H1 (cell line): ENCODE results near the gene FRMPD4.

ENCODE experiments used
- CREB1 ChIP-seq: IDR thresholded peaks from 2 replicates; pipeline ENCODE4 v1.6.1; 2012; ENCODE audit warnings: inconsistent platforms
- EZH2 ChIP-seq: fragments of 200-600 bp; sonication (generic); IDR thresholded peaks from 2 replicates; pipeline ENCODE4 v1.7.1; 2012; ENCODE audit warnings: low read depth, mild to moderate bottlenecking, moderate library complexity, low read length, inconsistent platforms; ENCODE audit not compliant: severe bottlenecking
- JUND ChIP-seq: IDR thresholded peaks from 2 replicates; pipeline ENCODE4 v1.6.1; 2011; ENCODE audit warnings: mild to moderate bottlenecking, improper control_type of control experiment, low read length
- KDM1A ChIP-seq: fragments of 200-600, 300-600 bp; sonication (generic); IDR thresholded peaks from 2 replicates; pipeline ENCODE4 v1.7.1; 2016; ENCODE audit warnings: mild to moderate bottlenecking, low read length, borderline replicate concordance
- MAFK ChIP-seq: IDR thresholded peaks from 2 replicates; pipeline ENCODE4 v1.6.1; 2012; ENCODE audit warnings: low read depth, mild to moderate bottlenecking, improper control_type of control experiment, low read length
- POLR2A ChIP-seq, 2 experiments: IDR thresholded peaks; 1 replicate in 1 of 2; 2 replicates in 1 of 2; pipeline ENCODE4 v1.6.1; 2011; ENCODE audit warnings: low read depth in 2 of 2, low read length in 2 of 2, mild to moderate bottlenecking in 2 of 2; ENCODE audit errors: control extremely low read depth in 1 of 2
- RFX5 ChIP-seq: IDR thresholded peaks from 2 replicates; pipeline ENCODE4 v1.6.1; 2011; ENCODE audit warnings: low read depth, low read length, improper control_type of control experiment, borderline replicate concordance
- SRF ChIP-seq: IDR thresholded peaks from 2 replicates; pipeline ENCODE4 v1.6.1; 2011; ENCODE audit warnings: mild to moderate bottlenecking, low read depth, low read length, moderate library complexity
- TF ChIP-seq, protein P1 (sequence below), 3 experiments: IDR thresholded peaks; 1 replicate in 2 of 3; 2 replicates in 1 of 3; pipeline versions ENCODE4 v1.5.1 to v1.6.1; 2011; ENCODE audit warnings: low read length in 3 of 3, mild to moderate bottlenecking in 3 of 3, inconsistent platforms in 2 of 3, low read depth in 1 of 3, moderate library complexity in 1 of 3; ENCODE audit not compliant: insufficient read depth in 1 of 3; ENCODE audit errors: control extremely low read depth in 1 of 3

DNA sequence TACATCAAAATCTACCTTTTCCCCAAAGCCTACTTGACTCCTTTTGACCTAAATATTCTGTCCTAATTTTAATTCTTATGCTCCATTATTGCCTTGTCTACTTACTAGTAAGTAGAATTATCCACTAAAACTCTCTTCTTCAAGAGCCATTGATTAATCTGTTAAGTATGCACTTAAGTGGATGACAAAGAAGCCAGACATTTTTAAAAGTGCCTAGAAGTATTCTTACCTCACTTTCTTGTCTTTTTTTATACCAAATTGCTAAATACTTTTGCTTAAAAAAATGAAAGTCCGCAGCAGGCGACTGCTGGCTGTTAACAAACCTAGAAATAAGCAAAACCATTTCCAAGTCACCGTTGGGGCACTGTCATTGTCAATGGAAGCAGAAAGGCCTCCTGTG, 20.1 kb upstream of the FRMPD4 start:
- TF ChIP-seq RFX5 (no peak), SRF (no peak), KDM1A (no peak), MAFK (no peak), EZH2 (no peak), JUND (no peak), POLR2A (IDR thresholded peaks at IDR 0.05; ENCODE audit: control extremely low read depth in 1 of 2, low read depth in 2 of 2, low read length in 2 of 2) (no peak), CREB1 (no peak)
- TF ChIP-seq, protein P1, sequence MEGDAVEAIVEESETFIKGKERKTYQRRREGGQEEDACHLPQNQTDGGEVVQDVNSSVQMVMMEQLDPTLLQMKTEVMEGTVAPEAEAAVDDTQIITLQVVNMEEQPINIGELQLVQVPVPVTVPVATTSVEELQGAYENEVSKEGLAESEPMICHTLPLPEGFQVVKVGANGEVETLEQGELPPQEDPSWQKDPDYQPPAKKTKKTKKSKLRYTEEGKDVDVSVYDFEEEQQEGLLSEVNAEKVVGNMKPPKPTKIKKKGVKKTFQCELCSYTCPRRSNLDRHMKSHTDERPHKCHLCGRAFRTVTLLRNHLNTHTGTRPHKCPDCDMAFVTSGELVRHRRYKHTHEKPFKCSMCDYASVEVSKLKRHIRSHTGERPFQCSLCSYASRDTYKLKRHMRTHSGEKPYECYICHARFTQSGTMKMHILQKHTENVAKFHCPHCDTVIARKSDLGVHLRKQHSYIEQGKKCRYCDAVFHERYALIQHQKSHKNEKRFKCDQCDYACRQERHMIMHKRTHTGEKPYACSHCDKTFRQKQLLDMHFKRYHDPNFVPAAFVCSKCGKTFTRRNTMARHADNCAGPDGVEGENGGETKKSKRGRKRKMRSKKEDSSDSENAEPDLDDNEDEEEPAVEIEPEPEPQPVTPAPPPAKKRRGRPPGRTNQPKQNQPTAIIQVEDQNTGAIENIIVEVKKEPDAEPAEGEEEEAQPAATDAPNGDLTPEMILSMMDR (IDR thresholded peaks at IDR 0.05; ENCODE audit: control extremely low read depth in 1 of 3, insufficient read depth in 1 of 3, low read depth in 1 of 3, low read length in 3 of 3): no peak
